ENCODE data around the gene B3GLCT.
A peak's percentile ranks its signal among the peaks of the same experiment; 100 is the strongest.
"Not testable (repeated sequence)": the region's sequence is repeated elsewhere in the genome, so short reads cannot be mapped to it uniquely, and the experiment has no call there.

The B3GLCT gene

GRCh38 chr13:31286930-31287329, 87.2 kb downstream of the B3GLCT start:
- peak; percentile 16 for DNase-seq

GRCh38 chr13:31301119-31301518, 101.3 kb downstream of the B3GLCT start:
- DNase-seq = no peak

- no peak for DNase-seq
Observed at GRCh38 chr13:31310356-31310755, 110.6 kb downstream of the B3GLCT start.

GRCh38 chr13:31310786-31311185, 111.0 kb downstream of the B3GLCT start:
- no peak for DNase-seq

GRCh38 chr13:31311921-31312320, 112.1 kb downstream of the B3GLCT start:
- no peak for DNase-seq

GRCh38 chr13:31314961-31315360, 115.2 kb downstream of the B3GLCT start:
- DNase-seq = no peak

- no peak for DNase-seq
Observed at GRCh38 chr13:31320946-31321345, 121.2 kb downstream of the B3GLCT start.

- DNase-seq = no peak
Observed at GRCh38 chr13:31321457-31321856, 121.7 kb downstream of the B3GLCT start.

- no peak for DNase-seq
Observed at GRCh38 chr13:31322026-31322425, 122.3 kb downstream of the B3GLCT start.

- no peak for DNase-seq
Observed at GRCh38 chr13:31322702-31323405, 123.1 kb downstream of the B3GLCT start.

GRCh38 chr13:31327182-31327860, 127.5 kb downstream of the B3GLCT start:
- no peak for DNase-seq

- DNase-seq = peak; percentile 30
Observed at GRCh38 chr13:31328549-31329235, 128.9 kb downstream of the B3GLCT start.

GRCh38 chr13:31330236-31330635, 130.5 kb downstream of the B3GLCT start:
- DNase-seq = no peak

- peak; percentile 54 for DNase-seq
Observed at GRCh38 chr13:31331068-31331467, 131.3 kb downstream of the B3GLCT start.

- DNase-seq = no peak
Observed at GRCh38 chr13:31334547-31334946, 134.8 kb downstream of the B3GLCT start.

- DNase-seq = no peak
Observed at GRCh38 chr13:31334994-31335557, 135.3 kb downstream of the B3GLCT start.

- not testable (repeated sequence) for DNase-seq
Observed at GRCh38 chr13:31339616-31340015, 139.8 kb downstream of the B3GLCT start.

GRCh38 chr13:31340848-31341247, 141.1 kb downstream of the B3GLCT start:
- not testable (repeated sequence) for DNase-seq

- no peak for DNase-seq
Observed at GRCh38 chr13:31346891-31347290, 147.1 kb downstream of the B3GLCT start.

GRCh38 chr13:31349156-31349555, 149.4 kb downstream of the B3GLCT start:
- no peak for DNase-seq

GRCh38 chr13:31350560-31350959, 150.8 kb downstream of the B3GLCT start:
- no peak for DNase-seq

- peak; percentile 40 for DNase-seq
Observed at GRCh38 chr13:31351376-31351775, 151.6 kb downstream of the B3GLCT start.

- DNase-seq = no peak
Observed at GRCh38 chr13:31352467-31352866, 152.7 kb downstream of the B3GLCT start.

- no peak for DNase-seq
Observed at GRCh38 chr13:31355001-31355400, 155.2 kb downstream of the B3GLCT start.
